Mammary epithelial cell (primary cell): Measurements from ENCODE around the gene FZD4.

Experiments
- EZH2 ChIP-seq: IDR thresholded peaks from 2 replicates; pipeline ENCODE4 v1.6.1; 2012; ENCODE audit warnings: low read length, inconsistent platforms, borderline replicate concordance
- TF ChIP-seq, protein P1 (sequence below), 2 donors: IDR thresholded peaks in 1 of 2; conservative IDR thresholded peaks in 1 of 2; 2 replicates each; pipeline ENCODE4 v1.5.1; 2011 to 2012; ENCODE audit warnings: inconsistent platforms in 2 of 2, low read length in 2 of 2, mild to moderate bottlenecking in 2 of 2, control low read depth in 1 of 2, low read depth in 1 of 2; ENCODE audit not compliant: insufficient read depth in 1 of 2; ENCODE audit errors: extremely low read depth in 1 of 2

DNA sequence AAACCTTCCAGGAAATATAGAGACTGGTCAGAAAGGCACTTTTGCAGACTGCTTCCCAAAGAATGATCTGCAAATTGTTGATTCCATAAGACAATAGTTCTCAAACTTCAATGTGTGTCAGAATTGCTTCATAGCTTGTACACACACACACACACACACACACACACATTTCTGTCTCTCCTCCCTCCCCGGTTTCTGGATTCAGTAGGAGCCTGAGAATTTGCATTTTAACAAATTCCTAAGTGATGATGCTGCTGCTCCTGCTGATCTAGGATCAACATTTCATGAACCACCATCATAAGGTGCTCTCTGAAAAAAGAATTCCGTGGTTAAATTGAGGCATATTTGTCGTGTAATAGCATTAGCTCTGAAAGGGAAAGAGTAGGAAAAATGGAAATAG, 35.3 kb upstream of the FZD4 start:
- TF ChIP-seq, protein P1, sequence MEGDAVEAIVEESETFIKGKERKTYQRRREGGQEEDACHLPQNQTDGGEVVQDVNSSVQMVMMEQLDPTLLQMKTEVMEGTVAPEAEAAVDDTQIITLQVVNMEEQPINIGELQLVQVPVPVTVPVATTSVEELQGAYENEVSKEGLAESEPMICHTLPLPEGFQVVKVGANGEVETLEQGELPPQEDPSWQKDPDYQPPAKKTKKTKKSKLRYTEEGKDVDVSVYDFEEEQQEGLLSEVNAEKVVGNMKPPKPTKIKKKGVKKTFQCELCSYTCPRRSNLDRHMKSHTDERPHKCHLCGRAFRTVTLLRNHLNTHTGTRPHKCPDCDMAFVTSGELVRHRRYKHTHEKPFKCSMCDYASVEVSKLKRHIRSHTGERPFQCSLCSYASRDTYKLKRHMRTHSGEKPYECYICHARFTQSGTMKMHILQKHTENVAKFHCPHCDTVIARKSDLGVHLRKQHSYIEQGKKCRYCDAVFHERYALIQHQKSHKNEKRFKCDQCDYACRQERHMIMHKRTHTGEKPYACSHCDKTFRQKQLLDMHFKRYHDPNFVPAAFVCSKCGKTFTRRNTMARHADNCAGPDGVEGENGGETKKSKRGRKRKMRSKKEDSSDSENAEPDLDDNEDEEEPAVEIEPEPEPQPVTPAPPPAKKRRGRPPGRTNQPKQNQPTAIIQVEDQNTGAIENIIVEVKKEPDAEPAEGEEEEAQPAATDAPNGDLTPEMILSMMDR (conservative IDR thresholded peaks at IDR 0.05 in 1 of 2, IDR thresholded peaks at IDR 0.05 in 1 of 2; ENCODE audit: extremely low read depth in 1 of 2, insufficient read depth in 1 of 2, low read depth in 1 of 2, low read length in 2 of 2): no peak
- TF ChIP-seq EZH2: no peak
